Measurements from ENCODE around the gene PCDHB6. TPM values are rescaled to one million over a fixed set of nuclear protein-coding genes. Genes with fewer than 3 reads are reported as not detected.
"Not testable (repeated sequence)": the region's sequence is repeated elsewhere in the genome, so short reads cannot be mapped to it uniquely, and the experiment has no call there.

The PCDHB6 gene
- total RNA-seq, 1 donor from 2014 or later: 0.67 TPM

DNA sequence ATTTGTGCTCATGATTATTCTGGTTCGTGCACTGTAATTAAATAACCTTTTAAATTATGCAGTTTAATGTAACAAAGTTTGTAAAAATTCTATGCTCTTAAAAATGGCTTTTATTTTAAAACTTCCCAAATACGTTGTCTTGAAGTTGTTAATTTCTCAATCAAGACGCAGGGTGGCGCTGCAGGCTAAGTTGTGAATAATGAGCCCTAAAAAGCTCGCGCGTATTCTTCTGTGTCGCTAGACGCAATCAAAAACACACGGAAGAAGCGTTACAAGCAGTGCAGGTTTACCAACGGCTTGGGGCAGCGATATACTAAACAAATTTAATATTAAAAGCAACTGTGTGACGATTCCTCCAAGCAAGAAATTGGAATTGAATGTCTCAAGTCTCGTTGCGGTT is 28.3 kb upstream of the PCDHB6 start, which contains the start of gene PCDHB4:
Gene PCDHB4, plus strand, starts transcription at position 256 of the 400 bp plus-strand sequence. CDS start 181 bp downstream, outside the sequence.
- Histone ChIP-seq H3K4me3 (ENCODE audit: low read depth, low read length) (no peak within 1 kb of the TSS), H3K36me3 (ENCODE audit: control insufficient read depth, insufficient read depth, low read length) (no peaks in the 10 kb centered on the region), H3K27me3 (ENCODE audit: control insufficient read depth, insufficient read depth, low read length) (no peaks in the 10 kb centered on the region)
- TF ChIP-seq, protein P1, sequence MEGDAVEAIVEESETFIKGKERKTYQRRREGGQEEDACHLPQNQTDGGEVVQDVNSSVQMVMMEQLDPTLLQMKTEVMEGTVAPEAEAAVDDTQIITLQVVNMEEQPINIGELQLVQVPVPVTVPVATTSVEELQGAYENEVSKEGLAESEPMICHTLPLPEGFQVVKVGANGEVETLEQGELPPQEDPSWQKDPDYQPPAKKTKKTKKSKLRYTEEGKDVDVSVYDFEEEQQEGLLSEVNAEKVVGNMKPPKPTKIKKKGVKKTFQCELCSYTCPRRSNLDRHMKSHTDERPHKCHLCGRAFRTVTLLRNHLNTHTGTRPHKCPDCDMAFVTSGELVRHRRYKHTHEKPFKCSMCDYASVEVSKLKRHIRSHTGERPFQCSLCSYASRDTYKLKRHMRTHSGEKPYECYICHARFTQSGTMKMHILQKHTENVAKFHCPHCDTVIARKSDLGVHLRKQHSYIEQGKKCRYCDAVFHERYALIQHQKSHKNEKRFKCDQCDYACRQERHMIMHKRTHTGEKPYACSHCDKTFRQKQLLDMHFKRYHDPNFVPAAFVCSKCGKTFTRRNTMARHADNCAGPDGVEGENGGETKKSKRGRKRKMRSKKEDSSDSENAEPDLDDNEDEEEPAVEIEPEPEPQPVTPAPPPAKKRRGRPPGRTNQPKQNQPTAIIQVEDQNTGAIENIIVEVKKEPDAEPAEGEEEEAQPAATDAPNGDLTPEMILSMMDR (IDR thresholded peaks at IDR 0.05; ENCODE audit: insufficient read depth, low read length, poor library complexity, severe bottlenecking): no peak
- DNase-seq (ENCODE audit: low read depth): no peak

DNA sequence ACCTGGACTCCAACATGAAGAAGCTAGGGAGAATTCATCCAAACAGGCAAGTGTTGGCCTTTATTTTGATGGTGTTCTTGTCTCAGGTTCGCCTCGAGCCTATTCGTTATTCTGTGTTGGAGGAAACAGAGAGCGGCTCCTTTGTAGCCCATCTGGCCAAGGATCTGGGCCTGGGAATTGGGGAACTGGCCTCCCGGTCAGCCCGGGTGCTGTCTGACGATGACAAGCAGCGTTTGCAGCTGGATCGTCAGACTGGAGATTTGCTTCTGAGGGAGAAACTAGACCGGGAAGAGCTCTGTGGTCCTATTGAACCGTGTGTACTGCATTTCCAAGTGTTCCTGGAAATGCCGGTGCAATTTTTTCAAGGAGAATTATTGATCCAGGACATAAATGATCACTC is 27.9 kb upstream of the PCDHB6 start:
- no peak for DNase-seq (ENCODE audit: low read depth)
- TF ChIP-seq, protein P1 (IDR thresholded peaks at IDR 0.05; ENCODE audit: insufficient read depth, low read length, poor library complexity, severe bottlenecking): no peak
- H3K36me3 ChIP-seq (ENCODE audit: control insufficient read depth, insufficient read depth, low read length): no peaks in the 10 kb centered on the region
- H3K4me3 ChIP-seq (ENCODE audit: low read depth, low read length): no peak overlapping the region
- H3K27me3 ChIP-seq (ENCODE audit: control insufficient read depth, insufficient read depth, low read length): no peaks in the 10 kb centered on the region

DNA sequence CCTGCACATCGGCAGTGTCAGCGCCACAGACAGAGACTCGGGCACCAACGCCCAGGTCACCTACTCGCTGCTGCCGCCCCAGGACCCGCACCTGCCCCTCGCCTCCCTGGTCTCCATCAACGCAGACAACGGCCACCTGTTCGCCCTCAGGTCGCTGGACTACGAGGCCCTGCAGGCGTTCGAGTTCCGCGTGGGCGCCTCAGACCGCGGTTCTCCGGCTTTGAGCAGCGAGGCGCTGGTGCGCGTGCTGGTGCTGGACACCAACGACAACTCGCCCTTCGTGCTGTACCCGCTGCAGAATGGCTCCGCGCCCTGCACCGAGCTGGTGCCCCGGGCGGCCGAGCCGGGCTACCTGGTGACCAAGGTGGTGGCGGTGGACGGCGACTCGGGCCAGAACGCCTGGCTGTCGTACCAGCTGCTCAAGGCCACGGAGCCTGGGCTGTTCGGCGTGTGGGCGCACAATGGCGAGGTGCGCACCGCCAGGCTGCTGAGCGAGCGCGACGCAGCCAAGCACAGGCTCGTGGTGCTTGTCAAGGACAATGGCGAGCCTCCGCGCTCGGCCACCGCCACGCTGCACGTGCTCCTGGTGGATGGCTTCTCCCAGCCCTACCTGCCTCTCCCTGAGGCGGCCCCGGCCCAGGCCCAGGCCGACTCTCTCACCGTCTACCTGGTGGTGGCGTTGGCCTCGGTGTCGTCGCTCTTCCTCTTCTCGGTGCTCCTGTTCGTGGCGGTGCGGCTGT is 26.3 kb upstream of the PCDHB6 start:
- DNase-seq (ENCODE audit: low read depth); H3K36me3 ChIP-seq (ENCODE audit: control insufficient read depth, insufficient read depth, low read length); H3K27me3 ChIP-seq (ENCODE audit: control insufficient read depth, insufficient read depth, low read length); H3K4me3 ChIP-seq (ENCODE audit: low read depth, low read length): not testable (repeated sequence)

DNA sequence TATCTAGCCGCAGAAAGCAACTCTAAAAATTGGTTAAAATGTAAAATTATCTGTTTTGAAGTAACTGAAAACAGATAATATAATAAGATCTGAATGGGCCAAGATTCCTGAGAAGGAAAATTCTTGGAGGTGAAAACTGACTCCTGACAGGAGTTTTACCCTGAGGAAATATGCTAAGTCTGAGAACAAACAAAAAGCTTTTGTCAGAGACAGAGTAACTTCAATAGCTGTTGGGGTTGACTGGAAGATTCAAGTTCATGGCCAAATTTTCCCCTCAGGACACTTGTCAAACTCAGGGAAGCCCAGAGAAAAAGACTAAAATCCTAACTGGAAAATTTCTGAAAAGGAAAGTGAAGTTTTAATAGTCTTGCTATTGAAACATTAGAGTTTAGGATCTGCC is 22.6 kb upstream of the PCDHB6 start:
- no peak for DNase-seq (ENCODE audit: low read depth)
- no peaks in the 10 kb centered on the region for H3K36me3 ChIP-seq (ENCODE audit: control insufficient read depth, insufficient read depth, low read length)
- no peaks in the 10 kb centered on the region for H3K27me3 ChIP-seq (ENCODE audit: control insufficient read depth, insufficient read depth, low read length)
- H3K4me3 ChIP-seq (ENCODE audit: low read depth, low read length): no peak overlapping the region
- TF ChIP-seq, protein P1 (IDR thresholded peaks at IDR 0.05; ENCODE audit: insufficient read depth, low read length, poor library complexity, severe bottlenecking): no peak

DNA sequence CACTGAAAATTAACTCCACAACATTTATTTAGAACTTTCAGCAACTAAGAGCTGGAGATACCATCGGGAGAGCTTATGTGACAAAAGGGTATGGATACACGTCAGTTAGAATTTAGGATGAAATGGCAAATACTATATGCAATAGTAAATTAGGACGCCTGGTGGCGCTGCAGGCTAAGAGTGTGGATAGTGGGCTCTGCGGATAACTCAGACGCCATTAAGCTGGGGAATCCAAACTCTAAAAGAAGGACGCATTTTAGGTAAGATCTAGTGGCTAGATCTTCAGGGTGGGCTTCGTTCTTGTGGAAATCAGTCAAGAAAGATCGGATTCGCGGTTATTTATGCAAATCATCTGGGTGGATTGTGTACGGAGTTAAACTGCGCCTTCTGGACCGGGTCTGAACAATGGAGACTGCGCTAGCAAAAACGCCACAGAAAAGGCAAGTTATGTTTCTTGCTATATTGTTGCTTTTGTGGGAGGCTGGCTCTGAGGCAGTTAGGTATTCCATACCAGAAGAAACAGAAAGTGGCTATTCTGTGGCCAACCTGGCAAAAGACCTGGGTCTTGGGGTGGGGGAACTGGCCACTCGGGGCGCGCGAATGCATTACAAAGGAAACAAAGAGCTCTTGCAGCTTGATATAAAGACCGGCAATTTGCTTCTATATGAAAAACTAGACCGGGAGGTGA is 14.7 kb upstream of the PCDHB6 start, which contains the start of gene PCDHB5:
Gene PCDHB5, plus strand, starts transcription at position 177 of the 688 bp plus-strand sequence. Its CDS starts 229 bp downstream, at position 406.
- no peaks in the 10 kb centered on the region for H3K27me3 ChIP-seq (ENCODE audit: control insufficient read depth, insufficient read depth, low read length)
- peak within 1 kb of the TSS; percentile 17 for H3K4me3 ChIP-seq (ENCODE audit: low read depth, low read length)
- H3K36me3 ChIP-seq (ENCODE audit: control insufficient read depth, insufficient read depth, low read length): no peaks in the 10 kb centered on the region
- DNase-seq (ENCODE audit: low read depth): no peak
- TF ChIP-seq, protein P1 (IDR thresholded peaks at IDR 0.05; ENCODE audit: insufficient read depth, low read length, poor library complexity, severe bottlenecking): peak; percentile 18

DNA sequence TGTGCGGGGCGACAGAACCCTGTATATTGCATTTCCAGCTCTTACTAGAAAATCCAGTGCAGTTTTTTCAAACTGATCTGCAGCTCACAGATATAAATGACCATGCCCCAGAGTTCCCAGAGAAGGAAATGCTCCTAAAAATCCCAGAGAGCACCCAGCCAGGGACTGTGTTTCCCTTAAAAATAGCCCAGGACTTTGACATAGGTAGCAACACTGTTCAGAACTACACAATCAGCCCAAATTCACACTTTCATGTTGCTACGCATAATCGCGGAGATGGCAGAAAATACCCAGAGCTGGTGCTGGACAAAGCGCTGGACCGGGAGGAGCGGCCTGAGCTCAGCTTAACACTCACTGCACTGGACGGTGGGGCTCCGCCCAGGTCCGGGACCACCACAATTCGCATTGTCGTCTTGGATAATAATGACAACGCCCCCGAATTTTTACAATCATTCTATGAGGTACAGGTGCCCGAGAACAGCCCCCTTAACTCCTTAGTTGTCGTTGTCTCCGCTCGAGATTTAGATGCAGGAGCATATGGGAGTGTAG is 14.1 kb upstream of the PCDHB6 start:
- no peaks in the 10 kb centered on the region for H3K27me3 ChIP-seq (ENCODE audit: control insufficient read depth, insufficient read depth, low read length)
- no peak overlapping the region for H3K4me3 ChIP-seq (ENCODE audit: low read depth, low read length)
- TF ChIP-seq, protein P1 (IDR thresholded peaks at IDR 0.05; ENCODE audit: insufficient read depth, low read length, poor library complexity, severe bottlenecking): no peak
- no peaks in the 10 kb centered on the region for H3K36me3 ChIP-seq (ENCODE audit: control insufficient read depth, insufficient read depth, low read length)
- no peak for DNase-seq (ENCODE audit: low read depth)

DNA sequence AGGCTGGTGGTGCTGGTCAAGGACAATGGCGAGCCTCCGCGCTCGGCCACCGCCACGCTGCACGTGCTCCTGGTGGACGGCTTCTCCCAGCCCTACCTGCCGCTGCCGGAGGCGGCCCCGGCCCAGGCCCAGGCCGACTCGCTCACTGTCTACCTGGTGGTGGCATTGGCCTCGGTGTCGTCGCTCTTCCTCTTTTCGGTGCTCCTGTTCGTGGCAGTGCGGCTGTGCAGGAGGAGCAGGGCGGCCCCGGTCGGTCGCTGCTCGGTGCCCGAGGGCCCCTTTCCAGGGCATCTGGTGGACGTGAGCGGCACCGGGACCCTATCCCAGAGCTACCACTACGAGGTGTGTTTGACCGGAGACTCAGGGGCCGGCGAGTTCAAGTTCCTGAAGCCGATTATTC is 12.5 kb upstream of the PCDHB6 start:
- H3K4me3 ChIP-seq (ENCODE audit: low read depth, low read length); H3K36me3 ChIP-seq (ENCODE audit: control insufficient read depth, insufficient read depth, low read length); H3K27me3 ChIP-seq (ENCODE audit: control insufficient read depth, insufficient read depth, low read length); DNase-seq (ENCODE audit: low read depth): not testable (repeated sequence)
